NCI-H526 treated with DMSO at 0.1 percent for 48 hours (cell line): ENCODE results near the gene P3H2.
A peak's percentile ranks its signal among the peaks of the same experiment; 100 is the strongest.

Source experiments
- DNase-seq: peaks from one replicate; lab custom pipeline; 2025; lab: John Stamatoyannopoulos, UW

P3H2 gene

GRCh38 chr3:189945935-189946709 lies 174.6 kb downstream of the P3H2 start:
- DNase-seq = no peak

- no peak for DNase-seq
These were observed 176.2 kb downstream of the P3H2 start for GRCh38 chr3:189944285-189945145.

- no peak for DNase-seq
These were observed 177.7 kb downstream of the P3H2 start for GRCh38 chr3:189942948-189943347.

GRCh38 chr3:189941679-189942078 lies 179.0 kb downstream of the P3H2 start:
- DNase-seq = no peak

- no peak for DNase-seq
These were observed 179.6 kb downstream of the P3H2 start for GRCh38 chr3:189941125-189941524.

GRCh38 chr3:189937302-189938127 lies 183.2 kb downstream of the P3H2 start:
- DNase-seq = peak; percentile 10

GRCh38 chr3:189936201-189936945 lies 184.3 kb downstream of the P3H2 start:
- DNase-seq = no peak

GRCh38 chr3:189927975-189928895 lies 192.5 kb downstream of the P3H2 start:
- DNase-seq = no peak

GRCh38 chr3:189921770-189922169 lies 198.9 kb downstream of the P3H2 start:
- no peak for DNase-seq

GRCh38 chr3:189914799-189915198 lies 205.9 kb downstream of the P3H2 start:
- DNase-seq = no peak

- DNase-seq = no peak
These were observed 209.7 kb downstream of the P3H2 start for GRCh38 chr3:189911001-189911400.

- no peak for DNase-seq
These were observed 211.1 kb downstream of the P3H2 start for GRCh38 chr3:189909573-189909972.

- DNase-seq = no peak
These were observed 211.6 kb downstream of the P3H2 start for GRCh38 chr3:189909139-189909538.

GRCh38 chr3:189908646-189909045 lies 212.1 kb downstream of the P3H2 start:
- DNase-seq = no peak

- no peak for DNase-seq
These were observed 212.9 kb downstream of the P3H2 start for GRCh38 chr3:189907803-189908202.
